HCT116 (cell line): ENCODE data around the gene TMEM94. TPM values are rescaled to one million over a fixed set of nuclear protein-coding genes. Genes with fewer than 3 reads are reported as not detected.

Source experiments
- ATAC-seq: fragments of 200-7000 bp; cut with Tn5 transposase; 2 replicates; pipeline ENCODE4 v1.9.1; 2020; ENCODE audit warnings: mild to moderate bottlenecking, moderate library complexity
- BruUV-seq: library from RNA; stranded (reverse); fragments of 400-500 nt; replicated peaks from 2 replicates; lab custom pipeline; 2021; lab: Mats Ljungman, UMichigan
- CTCF ChIA-PET: fragments of 300-600 bp; sonication (Branson Sonifier 250); formaldehyde crosslinking; loops from one replicate; lab custom pipeline; 2021; ENCODE audit warnings: antibody characterized with exemption; lab: Charles Lee
- POLR2A ChIA-PET: fragments of 300-600, 350-600 bp; sonication (Branson Sonifier 250); formaldehyde crosslinking; loops from one replicate; lab custom pipeline; 2021; ENCODE audit warnings: antibody characterized with exemption; lab: Charles Lee
- RAD21 ChIA-PET, 2 experiments: fragments of 300-600 bp; sonication (Branson Sonifier 250); formaldehyde crosslinking; loops; one replicate each; lab custom pipeline; 2023; ENCODE audit warnings: low total read pairs in 2 of 2; ENCODE audit not compliant: uncharacterized antibody in 2 of 2, unreplicated experiment in 2 of 2, low non-redundant PET in 1 of 2; lab: Charles Lee
- DNase-seq: peaks from one replicate; pipeline ENCODE4 v3.0.0-alpha.2; 2010; ENCODE audit warnings: low read depth, low spot score
- H2AFZ ChIP-seq: fragments of 200-600 bp; shearing (Covaris generic), sonication (generic); 2 replicates; pipeline ENCODE4 v1.6.1; 2017; ENCODE audit warnings: low read depth, mixed run types, mixed read lengths, antibody characterized with exemption, low read length; ENCODE audit not compliant: poor library complexity, severe bottlenecking
- H3K27ac ChIP-seq: 2 replicates; pipeline ENCODE4 v1.5.1; 2012; ENCODE audit warnings: low read depth, low read length
- H3K27me3 ChIP-seq: fragments of 200-600 bp; sonication (generic); 2 replicates; pipeline ENCODE4 v1.6.1; 2016; ENCODE audit warnings: mixed run types, low read length, mixed read lengths; ENCODE audit not compliant: insufficient read depth
- H3K36me3 ChIP-seq, 2 experiments: fragments of 200-500 bp in 1 of 2; fragments of 200-600 bp in 1 of 2; sonication (Bioruptor generic) in 1 of 2; sonication (generic) in 1 of 2; 2 replicates each; pipeline versions ENCODE4 v1.5.1 to v1.6.1; 2014 to 2016; ENCODE audit warnings: low read length in 2 of 2, inconsistent platforms in 1 of 2, mixed read lengths in 1 of 2, mixed run types in 1 of 2; ENCODE audit not compliant: insufficient read depth in 2 of 2, control insufficient read depth in 1 of 2
- H3K4me1 ChIP-seq, 2 experiments: fragments of 200-600 bp in 1 of 2; sonication (generic) in 1 of 2; 2 replicates each; pipeline versions ENCODE4 v1.5.1 to v1.6.1; 2012 to 2017; ENCODE audit warnings: low read length in 2 of 2, inconsistent platforms in 1 of 2, mild to moderate bottlenecking in 1 of 2, mixed read lengths in 1 of 2, mixed run types in 1 of 2, moderate library complexity in 1 of 2; ENCODE audit not compliant: insufficient read depth in 2 of 2, control insufficient read depth in 1 of 2
- H3K4me2 ChIP-seq: fragments of 200-600 bp; sonication (generic); 2 replicates; pipeline ENCODE4 v1.6.1; 2017; ENCODE audit warnings: mixed run types, low read length, mixed read lengths
- H3K4me3 ChIP-seq, 2 experiments: fragments of 200-600 bp in 1 of 2; sonication (generic) in 1 of 2; replicated peaks in 1 of 2; 2 replicates each; pipeline ENCODE4 v1.5.1; 2011 to 2016; ENCODE audit warnings: low read length in 2 of 2, control low read depth in 1 of 2, low read depth in 1 of 2, mild to moderate bottlenecking in 1 of 2, mixed read lengths in 1 of 2, mixed run types in 1 of 2
- H3K79me2 ChIP-seq: fragments of 200-600 bp; sonication (generic); 2 replicates; pipeline ENCODE4 v1.6.1; 2017; ENCODE audit warnings: mild to moderate bottlenecking, mixed run types, low read length, moderate library complexity, mixed read lengths; ENCODE audit not compliant: insufficient read depth
- H3K9ac ChIP-seq: fragments of 200-600 bp; sonication (generic); 2 replicates; pipeline ENCODE4 v1.6.1; 2016; ENCODE audit warnings: low read length, mixed read lengths
- H3K9me2 ChIP-seq: fragments of 200-600 bp; sonication (generic), shearing (Covaris generic); 2 replicates; pipeline ENCODE4 v1.6.1; 2017; ENCODE audit warnings: mixed run types, mild to moderate bottlenecking, moderate library complexity; ENCODE audit not compliant: insufficient read depth
- H3K9me3 ChIP-seq, 2 experiments: fragments of 200-500 bp in 1 of 2; fragments of 200-600 bp in 1 of 2; sonication (Bioruptor generic) in 1 of 2; sonication (generic) in 1 of 2; 2 replicates each; pipeline ENCODE4 v1.6.1; 2014 to 2017; ENCODE audit warnings: low read length in 2 of 2, mixed read lengths in 2 of 2, inconsistent platforms in 1 of 2, low read depth in 1 of 2, mild to moderate bottlenecking in 1 of 2, mixed run types in 1 of 2, moderate library complexity in 1 of 2; ENCODE audit not compliant: control insufficient read depth in 1 of 2, insufficient read depth in 1 of 2
- H4K20me1 ChIP-seq: fragments of 200-600 bp; sonication (generic), shearing (Covaris generic); 2 replicates; pipeline ENCODE4 v1.6.1; 2017; ENCODE audit warnings: mixed run types, mild to moderate bottlenecking, moderate library complexity; ENCODE audit not compliant: insufficient read depth
- CBX3 ChIP-seq: IDR thresholded peaks from 2 replicates; pipeline ENCODE4 v1.6.1; 2012; ENCODE audit warnings: low read depth
- CEBPB ChIP-seq: IDR thresholded peaks from 2 replicates; pipeline ENCODE4 v1.6.1; 2012; ENCODE audit warnings: low read depth
- EZH2 ChIP-seq: fragments of 200-600 bp; sonication (generic); IDR thresholded peaks from 2 replicates; pipeline ENCODE4 v1.6.1; 2017; ENCODE audit warnings: antibody characterized with exemption, mixed run types
- JUND ChIP-seq: IDR thresholded peaks from 2 replicates; pipeline ENCODE4 v1.6.1; 2012
- RAD21 ChIP-seq: IDR thresholded peaks from 2 replicates; pipeline ENCODE4 v1.6.1; 2012; ENCODE audit warnings: low read depth, mild to moderate bottlenecking
- intact Hi-C: fragments of 100-400 bp; cut with micrococcal nuclease; formaldehyde crosslinking; loops from 2 replicates; pipeline ENCODE4 v1.10.0; 2022
- total RNA-seq: library from RNA; stranded (reverse); gene quantifications from one replicate; pipeline ENCODE4 v1.2.1, GENCODE V29; 2021; ENCODE audit not compliant: unreplicated experiment
- TF ChIP-seq, protein P1 (sequence below): IDR thresholded peaks from 2 replicates; pipeline ENCODE4 v1.6.1; 2012; ENCODE audit warnings: low read depth
- TF ChIP-seq, protein P2 (sequence below): IDR thresholded peaks from 2 replicates; pipeline ENCODE4 v1.6.1; 2012
- TF ChIP-seq, protein P3 (sequence below): IDR thresholded peaks from 2 replicates; pipeline ENCODE4 v1.6.1; 2012
- TF ChIP-seq, protein P4 (sequence below): IDR thresholded peaks from 2 replicates; pipeline ENCODE4 v1.6.1; 2011; ENCODE audit warnings: mild to moderate bottlenecking, low read length, moderate library complexity; ENCODE audit not compliant: insufficient replicate concordance; ENCODE audit errors: extremely low read depth
- TF ChIP-seq, protein P5 (sequence below), 3 experiments: fragments of 200-600 bp in 1 of 3; sonication (generic) in 1 of 3; IDR thresholded peaks in 2 of 3; conservative IDR thresholded peaks in 1 of 3; 2 replicates each; pipeline ENCODE4 v1.5.1; 2012 to 2017; ENCODE audit warnings: low read depth in 2 of 3, low read length in 2 of 3, antibody characterized with exemption in 1 of 3, borderline replicate concordance in 1 of 3, control low read depth in 1 of 3, mild to moderate bottlenecking in 1 of 3, mixed read lengths in 1 of 3, mixed run types in 1 of 3, moderate library complexity in 1 of 3; ENCODE audit not compliant: insufficient read depth in 1 of 3

The TMEM94 gene
- total RNA-seq, 1 experiment from 2014 or later, result 75.4 TPM

DNA sequence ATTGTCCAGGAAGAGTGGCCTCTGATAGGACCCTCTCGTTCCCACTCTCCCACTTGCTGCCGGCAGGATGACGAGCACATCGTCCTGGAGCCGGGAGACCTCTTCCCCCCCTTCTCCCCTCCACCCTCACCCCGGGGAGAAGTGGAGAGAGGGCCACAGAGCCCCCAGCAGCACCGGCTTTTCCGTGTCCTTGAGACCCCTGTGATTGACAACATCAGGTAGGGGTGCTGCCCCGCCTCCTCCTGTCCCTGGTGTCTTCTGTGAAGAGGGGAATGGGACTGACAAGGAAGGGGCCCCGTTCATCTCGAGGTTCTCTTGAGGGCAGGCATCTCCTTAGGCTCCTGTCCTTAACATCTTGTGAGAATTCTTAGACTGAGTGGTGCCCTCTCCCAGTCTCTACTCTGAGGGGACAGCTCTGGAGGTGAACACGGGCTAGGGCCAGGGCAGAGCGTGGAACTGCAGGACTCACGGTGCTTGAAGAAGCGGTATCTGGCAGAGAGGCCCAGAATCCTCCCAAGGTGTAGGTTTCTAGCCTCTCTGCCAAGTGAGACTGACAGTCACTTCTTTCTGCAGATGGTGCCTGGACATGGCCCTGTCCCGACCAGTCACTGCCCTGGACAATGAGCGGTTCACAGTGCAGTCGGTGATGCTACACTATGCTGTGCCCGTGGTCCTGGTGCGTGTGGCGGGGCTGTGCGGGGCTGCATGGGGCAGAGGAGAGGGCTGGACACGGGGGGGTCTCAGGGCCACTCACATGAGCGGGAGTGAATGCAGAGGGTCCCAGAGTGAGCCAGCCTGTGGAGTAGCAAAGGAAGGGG lies 32.5 kb downstream of the TMEM94 start:
- Histone ChIP-seq H3K4me3 (no peak overlapping the region), H2AFZ (no peak overlapping the region), H4K20me1 (no peaks in the 10 kb centered on the region), H3K79me2 (no peaks in the 10 kb centered on the region), H3K4me2 (no peak overlapping the region), H3K9me2 (no peaks in the 10 kb centered on the region), H3K27me3 (no peaks in the 10 kb centered on the region), H3K36me3 (peaks cover 0 to 2% of the 10 kb centered on the region in 2 experiments; a peak in 1 of 4 replicates), H3K27ac (no peak overlapping the region), H3K4me1 (no peaks in the 10 kb centered on the region), H3K9ac (no peak overlapping the region), H3K9me3 (no peaks in the 10 kb centered on the region)
- POLR2A ChIA-PET, result no interaction called here
- intact Hi-C loops, result no loop called here
- CTCF ChIA-PET, result no interaction called here
- TF ChIP-seq, protein P1, sequence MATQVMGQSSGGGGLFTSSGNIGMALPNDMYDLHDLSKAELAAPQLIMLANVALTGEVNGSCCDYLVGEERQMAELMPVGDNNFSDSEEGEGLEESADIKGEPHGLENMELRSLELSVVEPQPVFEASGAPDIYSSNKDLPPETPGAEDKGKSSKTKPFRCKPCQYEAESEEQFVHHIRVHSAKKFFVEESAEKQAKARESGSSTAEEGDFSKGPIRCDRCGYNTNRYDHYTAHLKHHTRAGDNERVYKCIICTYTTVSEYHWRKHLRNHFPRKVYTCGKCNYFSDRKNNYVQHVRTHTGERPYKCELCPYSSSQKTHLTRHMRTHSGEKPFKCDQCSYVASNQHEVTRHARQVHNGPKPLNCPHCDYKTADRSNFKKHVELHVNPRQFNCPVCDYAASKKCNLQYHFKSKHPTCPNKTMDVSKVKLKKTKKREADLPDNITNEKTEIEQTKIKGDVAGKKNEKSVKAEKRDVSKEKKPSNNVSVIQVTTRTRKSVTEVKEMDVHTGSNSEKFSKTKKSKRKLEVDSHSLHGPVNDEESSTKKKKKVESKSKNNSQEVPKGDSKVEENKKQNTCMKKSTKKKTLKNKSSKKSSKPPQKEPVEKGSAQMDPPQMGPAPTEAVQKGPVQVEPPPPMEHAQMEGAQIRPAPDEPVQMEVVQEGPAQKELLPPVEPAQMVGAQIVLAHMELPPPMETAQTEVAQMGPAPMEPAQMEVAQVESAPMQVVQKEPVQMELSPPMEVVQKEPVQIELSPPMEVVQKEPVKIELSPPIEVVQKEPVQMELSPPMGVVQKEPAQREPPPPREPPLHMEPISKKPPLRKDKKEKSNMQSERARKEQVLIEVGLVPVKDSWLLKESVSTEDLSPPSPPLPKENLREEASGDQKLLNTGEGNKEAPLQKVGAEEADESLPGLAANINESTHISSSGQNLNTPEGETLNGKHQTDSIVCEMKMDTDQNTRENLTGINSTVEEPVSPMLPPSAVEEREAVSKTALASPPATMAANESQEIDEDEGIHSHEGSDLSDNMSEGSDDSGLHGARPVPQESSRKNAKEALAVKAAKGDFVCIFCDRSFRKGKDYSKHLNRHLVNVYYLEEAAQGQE, result no peak
- TF ChIP-seq CBX3 (no peak), EZH2 (no peak)
- ATAC-seq (no peak), DNase-seq (no peak)
- BruUV-seq, result no TSS peak
- RAD21 ChIA-PET, result no interaction called here

DNA sequence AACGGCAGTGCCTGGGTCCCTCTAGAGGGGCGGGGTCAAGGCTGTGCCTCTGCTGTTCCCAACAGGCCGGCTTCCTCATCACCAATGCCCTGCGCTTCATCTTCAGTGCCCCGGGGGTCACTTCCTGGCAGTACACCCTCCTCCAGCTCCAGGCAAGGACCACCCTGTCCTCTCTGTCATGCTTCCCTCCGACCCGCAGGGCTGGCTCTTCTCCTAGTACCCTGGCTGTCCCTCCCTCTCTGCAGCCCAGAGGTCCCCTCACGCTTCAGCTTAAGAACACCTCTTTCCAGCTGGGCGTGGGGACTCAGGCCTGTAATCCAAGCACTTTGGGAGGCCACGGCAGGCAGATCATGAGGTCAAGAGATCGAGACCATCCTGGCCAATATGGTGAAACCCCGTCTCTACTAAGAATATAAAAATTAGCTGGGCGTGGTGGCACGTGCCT lies 33.1 kb downstream of the TMEM94 start:
- Histone ChIP-seq H3K9ac (no peak overlapping the region), H3K4me2 (no peak overlapping the region), H3K9me2 (no peaks in the 10 kb centered on the region), H3K4me1 (no peaks in the 10 kb centered on the region), H3K9me3 (no peaks in the 10 kb centered on the region), H3K27me3 (no peaks in the 10 kb centered on the region), H4K20me1 (no peaks in the 10 kb centered on the region), H3K4me3 (no peak overlapping the region), H2AFZ (no peak overlapping the region), H3K79me2 (no peaks in the 10 kb centered on the region), H3K27ac (no peak overlapping the region), H3K36me3 (peaks cover 0 to 2% of the 10 kb centered on the region in 2 experiments; a peak in 1 of 4 replicates)
- CTCF ChIA-PET, result no interaction called here
- POLR2A ChIA-PET, result no interaction called here
- ATAC-seq (no peak), DNase-seq (no peak)
- RAD21 ChIA-PET, result no interaction called here
- intact Hi-C loops, result no loop called here
- BruUV-seq, result no TSS peak
- TF ChIP-seq, protein P2, sequence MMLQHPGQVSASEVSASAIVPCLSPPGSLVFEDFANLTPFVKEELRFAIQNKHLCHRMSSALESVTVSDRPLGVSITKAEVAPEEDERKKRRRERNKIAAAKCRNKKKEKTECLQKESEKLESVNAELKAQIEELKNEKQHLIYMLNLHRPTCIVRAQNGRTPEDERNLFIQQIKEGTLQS, result no peak
- TF ChIP-seq CBX3 (no peak), CEBPB (no peak), JUND (no peak), RAD21 (no peak), EZH2 (no peak)
- TF ChIP-seq, protein P3, sequence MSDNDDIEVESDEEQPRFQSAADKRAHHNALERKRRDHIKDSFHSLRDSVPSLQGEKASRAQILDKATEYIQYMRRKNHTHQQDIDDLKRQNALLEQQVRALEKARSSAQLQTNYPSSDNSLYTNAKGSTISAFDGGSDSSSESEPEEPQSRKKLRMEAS, result no peak
- TF ChIP-seq, protein P4, sequence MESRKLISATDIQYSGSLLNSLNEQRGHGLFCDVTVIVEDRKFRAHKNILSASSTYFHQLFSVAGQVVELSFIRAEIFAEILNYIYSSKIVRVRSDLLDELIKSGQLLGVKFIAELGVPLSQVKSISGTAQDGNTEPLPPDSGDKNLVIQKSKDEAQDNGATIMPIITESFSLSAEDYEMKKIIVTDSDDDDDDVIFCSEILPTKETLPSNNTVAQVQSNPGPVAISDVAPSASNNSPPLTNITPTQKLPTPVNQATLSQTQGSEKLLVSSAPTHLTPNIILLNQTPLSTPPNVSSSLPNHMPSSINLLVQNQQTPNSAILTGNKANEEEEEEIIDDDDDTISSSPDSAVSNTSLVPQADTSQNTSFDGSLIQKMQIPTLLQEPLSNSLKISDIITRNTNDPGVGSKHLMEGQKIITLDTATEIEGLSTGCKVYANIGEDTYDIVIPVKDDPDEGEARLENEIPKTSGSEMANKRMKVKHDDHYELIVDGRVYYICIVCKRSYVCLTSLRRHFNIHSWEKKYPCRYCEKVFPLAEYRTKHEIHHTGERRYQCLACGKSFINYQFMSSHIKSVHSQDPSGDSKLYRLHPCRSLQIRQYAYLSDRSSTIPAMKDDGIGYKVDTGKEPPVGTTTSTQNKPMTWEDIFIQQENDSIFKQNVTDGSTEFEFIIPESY, result no peak
- TF ChIP-seq, protein P5, sequence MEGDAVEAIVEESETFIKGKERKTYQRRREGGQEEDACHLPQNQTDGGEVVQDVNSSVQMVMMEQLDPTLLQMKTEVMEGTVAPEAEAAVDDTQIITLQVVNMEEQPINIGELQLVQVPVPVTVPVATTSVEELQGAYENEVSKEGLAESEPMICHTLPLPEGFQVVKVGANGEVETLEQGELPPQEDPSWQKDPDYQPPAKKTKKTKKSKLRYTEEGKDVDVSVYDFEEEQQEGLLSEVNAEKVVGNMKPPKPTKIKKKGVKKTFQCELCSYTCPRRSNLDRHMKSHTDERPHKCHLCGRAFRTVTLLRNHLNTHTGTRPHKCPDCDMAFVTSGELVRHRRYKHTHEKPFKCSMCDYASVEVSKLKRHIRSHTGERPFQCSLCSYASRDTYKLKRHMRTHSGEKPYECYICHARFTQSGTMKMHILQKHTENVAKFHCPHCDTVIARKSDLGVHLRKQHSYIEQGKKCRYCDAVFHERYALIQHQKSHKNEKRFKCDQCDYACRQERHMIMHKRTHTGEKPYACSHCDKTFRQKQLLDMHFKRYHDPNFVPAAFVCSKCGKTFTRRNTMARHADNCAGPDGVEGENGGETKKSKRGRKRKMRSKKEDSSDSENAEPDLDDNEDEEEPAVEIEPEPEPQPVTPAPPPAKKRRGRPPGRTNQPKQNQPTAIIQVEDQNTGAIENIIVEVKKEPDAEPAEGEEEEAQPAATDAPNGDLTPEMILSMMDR (IDR thresholded peaks at IDR 0.05 in 2 of 3, conservative IDR thresholded peaks at IDR 0.05 in 1 of 3; ENCODE audit: borderline replicate concordance in 1 of 3, insufficient read depth in 1 of 3, low read depth in 2 of 3, low read length in 2 of 3), result no peak
